IPS-NIHi7 (cell line): ENCODE results near the gene ASTN2.

Experiments used
- DNase-seq: peaks from one replicate; pipeline ENCODE4 v3.0.0; 2012; ENCODE audit warnings: mixed read lengths; ENCODE audit errors: extremely low spot score

The ASTN2 gene

DNA sequence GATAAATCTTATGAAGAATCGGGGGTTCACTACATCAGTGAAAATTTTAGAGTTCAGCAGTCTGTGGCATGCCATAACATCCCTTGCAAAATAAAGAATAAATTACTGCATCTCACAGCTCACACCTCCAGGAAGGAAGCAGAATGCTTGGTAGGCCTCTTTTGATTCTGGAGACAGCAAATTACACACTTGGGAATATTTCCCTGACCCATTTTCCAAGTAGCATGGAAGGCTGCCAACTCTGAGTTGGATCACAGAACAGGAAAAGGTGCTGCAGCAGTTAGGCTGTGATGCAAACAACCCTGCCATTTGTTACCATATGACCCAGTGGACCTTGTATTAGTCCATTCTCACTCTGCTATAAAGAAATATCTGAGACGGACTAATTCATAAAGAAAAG is 293.5 kb downstream of the ASTN2 start:
- no peak for DNase-seq

DNA sequence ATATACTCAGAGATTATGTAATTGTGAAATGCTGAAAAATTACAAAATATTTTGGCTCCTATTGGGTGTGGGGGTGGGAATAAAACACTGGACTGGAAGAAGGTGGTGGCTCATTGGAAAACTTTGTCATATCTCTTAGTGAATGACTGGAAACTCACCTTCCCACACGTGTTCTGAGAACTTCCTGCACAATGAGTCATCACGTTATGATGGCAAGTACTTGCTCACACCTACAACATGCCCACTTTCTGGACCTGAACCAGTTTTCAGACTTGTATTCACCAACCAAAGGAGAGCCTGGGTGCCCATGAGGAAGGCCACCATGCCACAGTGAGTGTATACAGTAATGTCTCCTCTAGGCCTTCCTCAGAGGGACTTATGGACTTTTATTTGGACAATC is 294.8 kb downstream of the ASTN2 start:
- DNase-seq: no peak

GRCh38 chr9:117116084-117116483 is 298.8 kb downstream of the ASTN2 start:
- no peak for DNase-seq

- DNase-seq: no peak
Observed at GRCh38 chr9:117114768-117115167, 300.1 kb downstream of the ASTN2 start.

DNA sequence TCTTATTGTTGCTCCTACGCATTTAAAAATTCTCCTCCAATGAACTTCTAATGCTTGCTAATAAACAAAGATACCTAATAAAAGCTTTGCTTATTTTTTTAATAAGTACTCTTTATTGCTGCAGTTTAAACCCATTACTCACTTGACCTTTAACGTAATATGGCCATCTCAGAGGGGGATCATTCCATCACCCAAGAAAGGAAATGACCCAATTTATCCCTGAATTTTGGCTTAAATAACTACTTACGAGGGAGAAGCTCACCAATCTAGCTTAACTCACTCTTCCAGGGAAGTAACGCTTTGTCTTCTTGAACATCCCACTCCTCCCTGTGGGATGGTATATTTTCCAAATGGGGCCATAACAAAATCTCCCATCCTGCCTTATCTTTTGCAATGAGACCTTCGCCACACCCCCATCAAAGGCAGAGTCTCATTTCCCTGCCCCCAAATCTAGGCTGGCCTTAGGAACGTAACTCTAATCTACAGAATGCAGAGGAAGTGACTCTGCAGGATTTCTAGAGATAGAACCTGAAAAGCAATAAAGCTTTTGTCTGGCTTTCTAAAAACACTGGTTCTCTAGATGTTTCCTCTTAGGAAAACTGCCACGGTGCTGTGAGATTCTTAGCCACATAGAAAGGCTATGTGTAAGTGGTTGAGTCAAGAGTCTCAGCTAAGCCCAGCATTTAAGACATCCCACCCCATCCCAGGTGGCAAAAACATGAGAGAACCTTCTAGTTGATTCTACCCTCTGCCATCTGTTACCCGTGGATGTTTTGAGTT is 310.0 kb downstream of the ASTN2 start:
- DNase-seq: no peak

DNA sequence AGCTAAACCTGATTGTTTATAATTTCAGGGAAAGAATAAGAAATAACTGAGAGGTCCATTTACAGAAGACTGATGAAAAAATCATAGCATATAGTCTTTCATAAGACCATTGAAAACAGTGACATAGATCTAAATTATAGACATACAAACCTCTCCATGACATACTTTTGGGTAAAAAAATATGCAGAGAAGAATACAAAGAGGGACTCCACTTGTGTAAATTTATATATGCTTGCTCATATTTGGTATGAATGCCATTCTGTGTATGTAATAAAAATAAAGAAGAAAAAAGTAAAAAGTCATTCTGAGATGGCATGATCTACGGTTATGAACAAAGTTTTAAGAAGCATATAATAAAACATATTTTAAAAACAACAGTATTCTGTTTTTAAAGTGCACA is 310.7 kb downstream of the ASTN2 start:
- no peak for DNase-seq

GRCh38 chr9:117103438-117104110 is 311.3 kb downstream of the ASTN2 start:
- DNase-seq: no peak

DNA sequence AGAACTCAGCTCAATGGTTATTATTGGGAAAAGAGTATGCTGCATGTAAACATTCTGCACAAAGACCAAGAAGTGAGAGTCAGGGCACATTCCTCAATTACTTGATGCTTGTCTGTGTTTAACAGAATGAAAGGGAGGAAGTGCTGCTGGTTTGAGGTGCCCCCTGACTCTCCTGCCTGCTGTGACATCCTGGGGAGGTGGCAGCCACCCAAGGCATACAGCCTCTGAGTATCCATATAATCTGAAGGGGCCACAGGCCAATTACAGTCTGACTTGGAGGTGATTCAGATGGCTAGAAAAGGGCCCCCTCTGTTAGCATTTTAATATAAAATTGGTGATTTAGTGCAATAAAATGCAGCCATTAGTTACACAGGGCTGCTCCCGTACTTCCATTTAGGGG is 313.8 kb downstream of the ASTN2 start:
- DNase-seq: no peak

- no peak for DNase-seq
Observed at GRCh38 chr9:117098331-117098730, 316.5 kb downstream of the ASTN2 start.

GRCh38 chr9:117097761-117098160 is 317.1 kb downstream of the ASTN2 start:
- no peak for DNase-seq

- DNase-seq: no peak
Observed at GRCh38 chr9:117096138-117096537, 318.7 kb downstream of the ASTN2 start.

DNA sequence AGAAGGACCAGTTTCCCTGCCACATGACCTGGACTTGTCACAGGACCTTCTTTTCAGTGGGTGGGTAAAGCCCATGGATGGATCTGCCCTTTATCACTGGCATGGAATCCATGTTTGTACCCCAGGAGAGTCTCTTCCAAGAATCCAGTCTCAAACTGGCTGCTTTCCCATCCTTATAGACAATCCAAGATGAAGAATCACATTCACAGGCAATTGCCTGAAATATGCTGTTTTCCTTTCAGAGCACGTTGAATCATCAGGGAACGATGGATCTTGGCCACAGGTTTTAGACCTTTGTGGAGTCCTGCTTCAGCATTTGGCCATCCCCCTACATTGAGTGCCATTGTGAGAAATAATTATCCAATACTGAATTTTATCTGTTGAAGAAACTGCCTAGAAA is 319.8 kb downstream of the ASTN2 start:
- DNase-seq: no peak

DNA sequence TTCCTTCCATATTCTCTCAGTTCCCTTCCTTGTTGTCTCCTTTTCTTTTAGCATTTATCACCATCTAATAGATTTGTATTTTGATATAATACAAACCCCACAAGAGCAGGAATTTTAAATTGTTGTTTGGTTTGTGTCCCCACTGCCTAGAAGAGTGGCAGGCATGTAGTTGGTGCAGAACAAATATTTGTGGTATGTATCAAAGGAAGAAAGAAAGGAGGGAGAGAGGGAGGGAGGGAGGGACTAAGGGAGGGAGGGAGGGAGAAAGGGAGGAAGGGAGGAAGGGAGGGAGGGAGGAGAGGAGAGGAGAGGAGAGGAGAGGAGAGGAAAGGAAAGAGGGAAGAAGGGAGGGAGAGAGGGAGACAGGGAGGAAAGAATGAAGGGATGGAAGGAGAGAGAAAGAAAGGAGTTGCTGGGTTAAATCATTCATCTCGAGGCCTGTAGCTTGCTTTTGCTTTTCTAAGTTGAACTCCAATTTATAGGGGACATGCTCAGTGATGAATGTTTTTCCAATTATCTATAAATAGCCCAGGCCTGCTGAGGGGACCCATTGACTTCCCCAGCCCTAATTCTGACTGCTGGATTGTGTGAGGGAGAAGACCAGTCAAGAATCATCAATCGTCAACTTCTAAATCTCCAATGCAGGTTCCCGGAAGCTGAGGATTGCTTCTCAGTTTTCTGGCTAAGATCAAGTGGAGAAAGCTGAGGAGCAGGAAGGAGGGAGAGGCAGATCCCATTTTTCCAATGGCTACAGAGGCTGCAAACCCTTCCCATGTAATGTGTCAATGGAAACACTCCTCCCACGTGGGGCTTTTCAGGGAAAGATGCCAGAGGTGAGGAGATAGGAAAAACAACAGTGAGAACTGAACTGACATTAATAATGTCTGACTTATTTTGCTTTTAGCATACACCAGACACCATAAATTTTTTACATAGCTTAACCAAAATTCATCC is 320.7 kb downstream of the ASTN2 start:
- DNase-seq: no peak

GRCh38 chr9:117092582-117092981 is 322.3 kb downstream of the ASTN2 start:
- no peak for DNase-seq

- DNase-seq: peak; percentile 41
Observed at GRCh38 chr9:117091529-117091928, 323.3 kb downstream of the ASTN2 start.

DNA sequence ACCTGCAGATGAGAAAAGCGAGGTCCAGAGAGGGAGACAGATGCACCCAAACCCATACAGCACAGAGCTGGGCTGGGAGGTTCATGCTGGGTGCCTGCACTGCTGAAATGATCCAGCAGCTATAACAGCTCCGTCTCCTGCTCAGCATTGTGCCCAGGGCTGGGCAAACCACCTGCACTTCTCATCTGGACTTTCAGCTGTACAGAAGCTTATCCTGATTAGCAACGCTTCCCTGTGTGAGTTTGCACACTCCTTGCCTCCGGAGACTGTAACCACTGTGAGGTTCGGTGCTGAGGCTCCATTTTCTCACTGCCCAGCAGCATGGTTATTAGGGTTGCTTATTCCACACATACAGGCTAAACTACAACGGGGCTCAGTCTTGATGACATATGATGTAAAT is 326.1 kb downstream of the ASTN2 start:
- no peak for DNase-seq

GRCh38 chr9:117088140-117088539 is 326.7 kb downstream of the ASTN2 start:
- no peak for DNase-seq

- DNase-seq: no peak
Observed at GRCh38 chr9:117084221-117084620, 330.6 kb downstream of the ASTN2 start.

- DNase-seq: no peak
Observed at GRCh38 chr9:117083559-117083958, 331.3 kb downstream of the ASTN2 start.

GRCh38 chr9:117081641-117082317 is 333.1 kb downstream of the ASTN2 start:
- no peak for DNase-seq

- no peak for DNase-seq
Observed at GRCh38 chr9:117080765-117081390, 334.0 kb downstream of the ASTN2 start.
